Measurements from ENCODE around the gene GLDC. TPM values are rescaled to one million over a fixed set of nuclear protein-coding genes. Genes with fewer than 3 reads are reported as not detected.

GLDC gene
- total RNA-seq, 1 experiment from 2014 or later: 1.5 TPM

GRCh38 chr9:6673326-6674025 lies 27.9 kb upstream of the GLDC start:
- CTCF ChIA-PET: no interaction called here
- Histone ChIP-seq H3K4me2 (no peak overlapping the region), H3K79me2 (ENCODE audit: low read depth) (no peaks in the 10 kb centered on the region), H4K20me1 (ENCODE audit: insufficient read depth) (no peaks in the 10 kb centered on the region), H3K9me2 (ENCODE audit: insufficient read depth) (no peaks in the 10 kb centered on the region), H3K27me3 (ENCODE audit: insufficient read depth, low read depth) (no peaks in the 10 kb centered on the region), H3K4me3 (no peak overlapping the region), H2AFZ (no peak overlapping the region), H3K9me3 (ENCODE audit: insufficient read depth, low read depth) (no peaks in the 10 kb centered on the region), H3K27ac (no peak overlapping the region), H3K4me1 (replicated peaks; ENCODE audit: insufficient read depth) (no peaks in the 10 kb centered on the region), H3K36me3 (ENCODE audit: low read depth) (no peaks in the 10 kb centered on the region), H3F3A (ENCODE audit: insufficient read depth, low read depth) (no peaks in the 10 kb centered on the region)
- BruUV-seq (replicated peaks): no TSS peak
- no peak for DNase-seq
- intact Hi-C loops (cut with micrococcal nuclease; ENCODE audit: unreplicated experiment): no loop called here
- TF ChIP-seq EZH2 (IDR thresholded peaks at IDR 0.05; ENCODE audit: low read depth): no peak
- no peak for TF ChIP-seq CTCF (conservative IDR thresholded peaks at IDR 0.05)
- POLR2A ChIA-PET (ENCODE audit: unreplicated experiment): interaction anchor here (0.7 kb wide), 1 partner anchor 53 kb away, joined by 4 read pairs; no protein-coding TSS in a partner anchor

DNA sequence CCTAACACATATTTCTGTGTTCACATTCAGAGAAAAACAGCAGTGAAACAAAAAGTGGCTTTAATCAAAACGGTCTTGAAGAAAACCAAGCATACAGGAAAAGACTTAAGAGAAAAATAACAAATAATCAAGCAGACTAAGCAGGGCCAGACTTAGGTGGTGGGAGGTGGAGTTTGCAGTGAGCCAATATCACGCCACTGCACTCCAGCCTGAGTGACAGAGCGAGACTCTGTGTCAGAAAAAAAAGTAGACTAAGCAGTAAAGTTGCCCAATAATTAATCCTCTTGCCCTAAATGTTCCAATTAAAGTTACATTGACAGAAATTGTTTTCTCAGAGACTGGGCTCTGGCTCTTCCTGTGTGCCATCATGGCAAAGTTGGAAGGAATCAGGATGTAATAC lies 26.6 kb upstream of the GLDC start:
- Histone ChIP-seq H3K27ac (no peak overlapping the region), H3K4me2 (no peak overlapping the region), H3K4me1 (replicated peaks; ENCODE audit: insufficient read depth) (no peaks in the 10 kb centered on the region), H4K20me1 (ENCODE audit: insufficient read depth) (no peaks in the 10 kb centered on the region), H3K79me2 (ENCODE audit: low read depth) (no peaks in the 10 kb centered on the region), H3K36me3 (ENCODE audit: low read depth) (no peaks in the 10 kb centered on the region), H3K9me3 (ENCODE audit: insufficient read depth, low read depth) (no peaks in the 10 kb centered on the region), H3F3A (ENCODE audit: insufficient read depth, low read depth) (no peaks in the 10 kb centered on the region), H3K4me3 (no peak overlapping the region), H3K9me2 (ENCODE audit: insufficient read depth) (no peaks in the 10 kb centered on the region), H3K27me3 (ENCODE audit: insufficient read depth, low read depth) (no peaks in the 10 kb centered on the region), H2AFZ (no peak overlapping the region)
- CTCF ChIA-PET: no interaction called here
- no peak for TF ChIP-seq EZH2 (IDR thresholded peaks at IDR 0.05; ENCODE audit: low read depth)
- TF ChIP-seq CTCF (conservative IDR thresholded peaks at IDR 0.05): no peak
- POLR2A ChIA-PET (ENCODE audit: unreplicated experiment): no interaction called here
- no peak for DNase-seq
- BruUV-seq (replicated peaks): no TSS peak
- intact Hi-C loops (cut with micrococcal nuclease; ENCODE audit: unreplicated experiment): no loop called here

- H3K9me3 ChIP-seq (ENCODE audit: insufficient read depth, low read depth): no peaks in the 10 kb centered on the region
- intact Hi-C loops (cut with micrococcal nuclease; ENCODE audit: unreplicated experiment): no loop called here
- H4K20me1 ChIP-seq (ENCODE audit: insufficient read depth): no peaks in the 10 kb centered on the region
- ChIA-PET CTCF (no interaction called here), POLR2A (ENCODE audit: unreplicated experiment) (no interaction called here)
- no peaks in the 10 kb centered on the region for H3K27me3 ChIP-seq (ENCODE audit: insufficient read depth, low read depth)
- no peak for DNase-seq
- no peaks in the 10 kb centered on the region for H3F3A ChIP-seq (ENCODE audit: insufficient read depth, low read depth)
- no peaks in the 10 kb centered on the region for H3K9me2 ChIP-seq (ENCODE audit: insufficient read depth)
- H3K27ac ChIP-seq: no peak overlapping the region
- H3K36me3 ChIP-seq (ENCODE audit: low read depth): no peaks in the 10 kb centered on the region
- H3K4me2 ChIP-seq: no peak overlapping the region
- H3K4me3 ChIP-seq: no peak overlapping the region
- TF ChIP-seq CTCF (conservative IDR thresholded peaks at IDR 0.05): no peak
- BruUV-seq (replicated peaks): no TSS peak
- no peak overlapping the region for H2AFZ ChIP-seq
- no peaks in the 10 kb centered on the region for H3K79me2 ChIP-seq (ENCODE audit: low read depth)
- no peaks in the 10 kb centered on the region for H3K4me1 ChIP-seq (replicated peaks; ENCODE audit: insufficient read depth)
Measured at GRCh38 chr9:6671416-6671815, 25.9 kb upstream of the GLDC start.
